ENCODE measurements around the gene CDC42BPG. TPM values are rescaled to one million over a fixed set of nuclear protein-coding genes. Genes with fewer than 3 reads are reported as not detected.
A peak's percentile ranks its signal among the peaks of the same experiment; 100 is the strongest.

Gene CDC42BPG
- total RNA-seq, 1 experiment from 2014 or later: 26.5 TPM

GRCh38 chr11:64805481-64805880 is 39.0 kb downstream of the CDC42BPG start:
- Mint-ChIP-seq H3K9me3 (ENCODE audit: low read depth, unreplicated experiment) (no peaks in the 10 kb centered on the region), H3K36me3 (ENCODE audit: insufficient read depth, unreplicated experiment) (peaks cover 45% of the 10 kb centered on the region), H3K4me3 (ENCODE audit: low read depth, unreplicated experiment) (no peak overlapping the region), H3K4me1 (ENCODE audit: low read depth, unreplicated experiment) (peaks cover 10% of the 10 kb centered on the region), H3K27me3 (ENCODE audit: unreplicated experiment) (no peaks in the 10 kb centered on the region), H3K27ac (ENCODE audit: unreplicated experiment) (no peak overlapping the region)
- no peak for DNase-seq
- CTCF ChIA-PET: interaction anchor here (0.7 kb wide), 1 partner anchor 114 kb away, joined by 3 read pairs; no protein-coding TSS in a partner anchor
- TF ChIP-seq CTCF (IDR thresholded peaks at IDR 0.05; ENCODE audit: unreplicated experiment): no peak
- intact Hi-C loops (cut with micrococcal nuclease; ENCODE audit: unreplicated experiment): no loop called here
- no TSS peak for BruUV-seq (replicated peaks)

GRCh38 chr11:64804346-64805210 is 39.9 kb downstream of the CDC42BPG start:
- no peaks in the 10 kb centered on the region for H3K9me3 Mint-ChIP-seq (ENCODE audit: low read depth, unreplicated experiment)

GRCh38 chr11:64803846-64804345 is 40.6 kb downstream of the CDC42BPG start:
- TF ChIP-seq CTCF (IDR thresholded peaks at IDR 0.05; ENCODE audit: unreplicated experiment): no peak
- intact Hi-C loops (cut with micrococcal nuclease; ENCODE audit: unreplicated experiment): no loop called here
- Mint-ChIP-seq H3K4me1 (ENCODE audit: low read depth, unreplicated experiment) (peaks cover 12% of the 10 kb centered on the region), H3K4me3 (ENCODE audit: low read depth, unreplicated experiment) (peak overlapping the region; percentile 68), H3K9me3 (ENCODE audit: low read depth, unreplicated experiment) (no peaks in the 10 kb centered on the region), H3K27me3 (ENCODE audit: unreplicated experiment) (no peaks in the 10 kb centered on the region), H3K36me3 (ENCODE audit: insufficient read depth, unreplicated experiment) (peaks cover 30% of the 10 kb centered on the region), H3K27ac (ENCODE audit: unreplicated experiment) (peak overlapping the region; percentile 29)
- no peak for DNase-seq
- CTCF ChIA-PET: interaction anchor here (0.5 to 1.1 kb wide), 2 partner anchors 40 to 45 kb away, joined by 3 read pairs; partner anchors contain the start of gene CDC42BPG
- TSS peak; percentile 53 for BruUV-seq (replicated peaks)

More at GRCh38 chr11:64804346-64805210, 39.9 kb downstream of the CDC42BPG start:
- no peak for DNase-seq
- CTCF ChIA-PET: interaction anchor here (0.5 to 1.1 kb wide), 2 partner anchors 40 to 45 kb away, joined by 3 read pairs; partner anchors contain the start of gene CDC42BPG
- H3K4me3 Mint-ChIP-seq (ENCODE audit: low read depth, unreplicated experiment): peak overlapping the region; percentile 68
- intact Hi-C loops (cut with micrococcal nuclease; ENCODE audit: unreplicated experiment): no loop called here
- H3K27ac Mint-ChIP-seq (ENCODE audit: unreplicated experiment): no peak overlapping the region
- peaks cover 36% of the 10 kb centered on the region for H3K36me3 Mint-ChIP-seq (ENCODE audit: insufficient read depth, unreplicated experiment)
- BruUV-seq (replicated peaks): no TSS peak
- TF ChIP-seq CTCF (IDR thresholded peaks at IDR 0.05; ENCODE audit: unreplicated experiment): no peak
- no peaks in the 10 kb centered on the region for H3K27me3 Mint-ChIP-seq (ENCODE audit: unreplicated experiment)
- H3K4me1 Mint-ChIP-seq (ENCODE audit: low read depth, unreplicated experiment): peaks cover 10% of the 10 kb centered on the region

GRCh38 chr11:64803158-64803845 is 41.2 kb downstream of the CDC42BPG start, which contains the start of gene MAP4K2:
Gene MAP4K2 (minus strand): TSS chr11:64803214. CDS start chr11:64803149, 65 bp downstream.
- intact Hi-C loops (cut with micrococcal nuclease; ENCODE audit: unreplicated experiment): no loop called here
- DNase-seq: peak; percentile 95
- peak within 1 kb of the TSS; percentile 68 for H3K4me3 Mint-ChIP-seq (ENCODE audit: low read depth, unreplicated experiment)
- H3K27me3 Mint-ChIP-seq (ENCODE audit: unreplicated experiment): no peaks in the 10 kb centered on the region
- TF ChIP-seq CTCF (IDR thresholded peaks at IDR 0.05; ENCODE audit: unreplicated experiment): peak; percentile 17
- CTCF ChIA-PET: interaction anchor here (1.1 kb wide), 1 partner anchor 41 kb away, joined by 3 read pairs; the partner anchor contains the start of gene CDC42BPG
- H3K27ac Mint-ChIP-seq (ENCODE audit: unreplicated experiment): peak within 1 kb of the TSS; percentile 29
- peaks cover 24% of the 10 kb centered on the region for H3K36me3 Mint-ChIP-seq (ENCODE audit: insufficient read depth, unreplicated experiment)
- H3K9me3 Mint-ChIP-seq (ENCODE audit: low read depth, unreplicated experiment): no peaks in the 10 kb centered on the region
- BruUV-seq (replicated peaks): no TSS peak
- H3K4me1 Mint-ChIP-seq (ENCODE audit: low read depth, unreplicated experiment): peaks cover 18% of the 10 kb centered on the region
